Measurements from ENCODE around the gene ZBTB22.
A peak's percentile ranks its signal among the peaks of the same experiment; 100 is the strongest.
"Not testable (repeated sequence)": the region's sequence is repeated elsewhere in the genome, so short reads cannot be mapped to it uniquely, and the experiment has no call there.

Gene ZBTB22

GRCh38 chr6:33317669-33318425, at the start of gene ZBTB22:
Gene ZBTB22 (minus strand): TSS chr6:33317744. CDS start chr6:33316916, 828 bp downstream.
- peak; percentile 96 for DNase-seq

DNA sequence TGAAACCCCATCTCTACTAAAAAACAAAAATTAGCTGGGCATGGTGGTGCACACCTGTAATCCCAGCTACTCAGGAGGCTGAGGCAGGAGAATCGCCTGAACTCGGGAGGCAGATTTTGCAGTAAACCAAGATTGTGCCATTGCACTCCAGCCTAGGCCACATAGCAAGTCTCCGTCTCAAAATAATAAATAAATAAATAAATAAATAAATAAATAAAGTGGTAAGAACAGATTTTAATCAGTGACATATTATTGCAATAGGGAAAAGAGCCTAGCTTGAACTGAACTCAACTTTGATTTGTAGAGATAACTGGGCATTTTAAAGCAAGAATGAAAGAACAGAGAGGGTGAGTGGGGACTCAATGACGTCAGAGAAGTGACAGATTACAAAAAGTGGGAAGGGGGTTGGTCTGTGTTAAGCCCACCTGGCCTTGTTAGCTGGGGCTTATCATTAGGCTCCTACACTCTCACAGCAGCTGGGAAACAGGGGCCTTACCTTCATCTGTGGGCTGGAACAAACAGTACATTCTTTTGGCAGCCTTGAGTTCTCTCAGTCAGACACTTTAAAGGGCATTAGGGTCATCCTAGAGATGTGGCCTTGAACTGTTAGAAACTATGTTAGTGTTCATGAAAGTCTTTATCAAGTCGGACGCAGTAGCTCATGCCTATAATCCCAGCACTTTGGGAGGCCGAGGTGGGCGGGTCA, 49.6 kb upstream of the ZBTB22 start:
- DNase-seq, result no peak

DNA sequence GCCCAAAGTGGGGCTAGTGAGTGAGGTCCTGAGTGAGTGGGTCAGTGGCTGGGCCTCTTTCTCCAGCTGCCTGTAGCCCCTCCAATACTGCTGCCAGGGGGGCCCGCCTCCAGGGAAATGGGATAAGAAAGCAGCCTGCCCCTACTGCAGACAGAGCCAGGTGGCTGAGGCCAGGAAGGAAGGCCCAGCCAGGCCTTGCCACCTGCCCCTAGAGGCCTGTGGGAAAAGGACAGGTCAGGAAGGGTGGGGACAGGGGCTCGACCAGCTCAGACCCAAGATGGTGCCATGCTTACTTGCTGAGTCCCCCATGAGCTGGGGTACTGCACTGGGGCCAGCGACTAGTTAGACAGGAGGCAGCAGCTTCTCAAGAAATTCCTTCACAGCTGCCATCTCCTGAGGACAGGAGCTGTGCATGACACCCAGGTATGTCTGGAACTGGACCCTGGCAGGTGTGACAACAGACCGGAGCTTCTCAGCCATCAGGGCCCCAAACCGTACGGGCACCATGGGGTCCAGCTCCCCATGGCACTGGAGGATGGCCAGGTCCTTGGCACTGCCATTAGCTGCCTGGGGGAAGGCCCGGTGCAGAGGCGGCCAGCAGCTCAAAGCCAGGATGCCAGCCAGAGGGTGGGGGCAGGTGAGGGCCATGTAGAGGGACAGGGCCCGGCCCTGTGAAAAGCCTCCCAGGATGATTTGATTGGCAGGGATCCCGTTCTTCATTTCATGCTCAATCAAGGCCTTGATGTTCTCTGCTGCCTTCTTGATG, 47.8 kb upstream of the ZBTB22 start:
- DNase-seq, result not testable (repeated sequence)

- DNase-seq, result not testable (repeated sequence)
Measured at GRCh38 chr6:33364475-33365205, 47.1 kb upstream of the ZBTB22 start.

DNA sequence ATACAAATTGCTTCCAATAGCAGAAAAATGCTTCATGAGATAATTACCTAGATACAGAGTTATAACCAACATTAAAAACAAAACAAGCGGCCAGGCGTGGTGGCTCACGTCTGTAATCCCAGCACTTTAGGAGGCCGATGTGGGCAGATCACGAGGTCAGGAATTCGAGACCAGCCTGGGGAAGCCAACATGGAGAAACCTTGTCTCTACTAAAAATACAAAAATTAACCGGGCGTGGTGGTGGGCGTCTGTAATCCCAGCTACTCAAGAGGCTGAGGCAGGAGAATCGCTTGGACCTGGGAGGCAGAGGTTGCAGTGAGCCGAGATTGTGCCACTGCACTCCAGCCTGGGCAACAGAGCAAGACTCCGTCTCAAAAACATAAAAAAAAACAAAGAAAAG, 45.9 kb upstream of the ZBTB22 start:
- DNase-seq, result not testable (repeated sequence)

- no peak for DNase-seq
Measured at GRCh38 chr6:33359331-33359730, 41.8 kb upstream of the ZBTB22 start.

GRCh38 chr6:33357160-33357871, 39.8 kb upstream of the ZBTB22 start:
- DNase-seq, result not testable (repeated sequence)

DNA sequence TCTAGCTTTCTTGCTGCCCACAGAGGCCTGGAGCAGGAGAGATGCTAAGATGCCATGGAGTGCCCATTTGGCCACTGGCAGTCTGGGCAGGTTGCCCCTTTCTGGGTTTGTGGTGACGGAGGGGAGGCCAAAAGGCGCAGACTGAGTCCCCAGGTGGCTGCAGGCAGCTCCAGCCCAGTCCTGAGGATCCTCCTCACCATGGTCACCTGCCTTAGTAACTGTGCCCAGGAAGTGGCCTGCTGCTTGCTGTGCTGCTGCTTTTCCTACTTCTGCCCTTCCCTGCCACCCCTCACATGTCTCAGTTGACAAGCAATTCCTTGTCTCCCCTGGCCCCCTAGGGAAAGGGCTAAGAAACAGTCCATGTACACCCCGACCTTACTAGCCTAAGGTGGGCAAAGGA, 38.8 kb upstream of the ZBTB22 start:
- DNase-seq, result no peak

- DNase-seq, result not testable (repeated sequence)
Measured at GRCh38 chr6:33355860-33356259, 38.3 kb upstream of the ZBTB22 start.

DNA sequence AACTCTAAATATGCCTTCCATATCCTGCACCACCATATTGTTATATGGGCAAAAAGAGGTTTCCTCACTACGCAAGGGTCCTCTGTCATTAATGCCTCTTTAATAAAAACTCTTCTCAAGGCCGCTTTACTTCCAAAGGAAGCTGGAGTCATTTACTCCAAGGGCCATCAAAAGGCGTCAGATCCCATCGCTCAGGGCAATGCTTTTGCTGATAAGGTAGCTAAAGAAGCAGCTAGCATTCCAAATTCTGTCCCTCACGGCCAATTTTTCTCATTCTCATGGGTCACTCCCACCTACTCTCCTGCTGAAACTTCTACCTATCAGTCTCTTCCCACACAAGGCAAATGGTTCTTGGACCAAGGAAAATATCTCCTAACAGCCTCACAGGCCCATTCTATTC, 30.3 kb upstream of the ZBTB22 start:
- DNase-seq, result no peak

DNA sequence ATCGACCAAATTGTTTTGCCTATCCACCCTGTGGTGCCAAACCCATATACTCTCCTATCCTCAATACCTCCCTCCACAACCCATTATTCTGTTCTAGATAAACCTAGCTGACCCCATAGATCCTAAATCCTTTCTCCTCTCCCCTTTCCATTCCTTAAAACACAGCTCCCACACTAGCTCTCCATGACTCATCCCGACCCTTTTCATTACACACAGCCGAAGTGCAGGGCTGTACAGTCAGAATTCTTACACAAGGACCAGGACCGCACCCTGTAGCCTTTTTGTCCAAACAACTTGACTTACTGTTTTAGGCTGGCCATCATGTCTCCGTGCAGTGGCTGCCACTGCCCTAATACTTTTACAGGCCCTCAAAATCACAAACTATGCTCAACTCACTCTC, 29.4 kb upstream of the ZBTB22 start:
- not testable (repeated sequence) for DNase-seq

- peak; percentile 69 for DNase-seq
Measured at GRCh38 chr6:33344701-33345697, 27.5 kb upstream of the ZBTB22 start.

GRCh38 chr6:33343953-33344611, 26.5 kb upstream of the ZBTB22 start:
- DNase-seq, result no peak

- not testable (repeated sequence) for DNase-seq
Measured at GRCh38 chr6:33343606-33343952, 26.0 kb upstream of the ZBTB22 start.

- DNase-seq, result no peak
Measured at GRCh38 chr6:33339193-33339592, 21.6 kb upstream of the ZBTB22 start.

GRCh38 chr6:33336495-33336894, 19.0 kb upstream of the ZBTB22 start:
- no peak for DNase-seq

- DNase-seq, result no peak
Measured at GRCh38 chr6:33335916-33336315, 18.4 kb upstream of the ZBTB22 start.

DNA sequence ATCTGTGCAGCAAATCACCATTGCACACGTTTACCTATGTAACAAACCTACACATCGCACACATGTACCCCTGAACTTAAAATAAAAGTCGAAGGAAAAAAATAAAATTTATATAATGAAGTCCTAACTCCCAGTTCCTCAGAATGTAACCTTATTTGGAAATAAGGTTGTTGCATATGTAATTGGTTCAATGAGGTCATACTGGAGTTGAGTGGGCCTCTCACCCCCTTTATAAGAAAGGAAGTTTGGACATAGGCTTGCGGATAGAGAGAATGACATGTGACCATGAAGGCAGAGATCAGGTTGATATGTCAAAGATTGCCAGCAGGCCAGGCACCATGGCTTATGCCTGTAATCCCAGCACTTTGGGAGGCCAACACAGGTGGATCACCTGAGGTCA, 16.1 kb upstream of the ZBTB22 start:
- DNase-seq, result no peak

DNA sequence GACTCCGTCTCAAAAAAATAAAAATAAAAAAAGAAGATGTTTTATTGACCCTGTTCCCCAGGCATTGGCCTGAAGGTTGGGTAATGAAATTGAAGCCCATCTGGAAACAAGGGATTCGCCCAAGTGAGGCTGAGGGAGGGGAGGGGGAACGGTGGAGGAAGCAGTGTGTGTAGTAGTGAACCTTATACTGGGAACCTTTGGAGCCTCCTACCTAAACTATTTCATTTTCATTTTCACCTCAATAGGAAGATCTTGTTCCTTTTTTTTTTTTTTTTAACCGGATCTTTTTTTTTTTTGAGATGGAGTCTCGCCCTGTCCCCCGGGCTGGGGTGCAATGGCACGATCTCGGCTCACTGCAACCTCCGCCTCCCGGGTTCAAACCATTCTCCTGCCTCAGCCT, 13.2 kb upstream of the ZBTB22 start:
- DNase-seq, result no peak

- no peak for DNase-seq
Measured at GRCh38 chr6:33329058-33329457, 11.5 kb upstream of the ZBTB22 start.
